Stimulated activated CD4-positive, alpha-beta T cell treated with anti-CD3 and anti-CD28 coated beads, Interleukin-1b, Interleukin-23, amount 100 ng/mL, for 4 hours (primary cell): ENCODE results near the gene TMEM163.
"Not testable (repeated sequence)": the region's sequence is repeated elsewhere in the genome, so short reads cannot be mapped to it uniquely, and the experiment has no call there.

Experiments used
- DNase-seq, 2 donors: peaks; one replicate each; pipeline ENCODE4 v3.0.0-alpha.2; 2020; ENCODE audit warnings: low read depth in 2 of 2

The TMEM163 gene

GRCh38 chr2:134536296-134536695, 182.5 kb downstream of the TMEM163 start:
- no peak for DNase-seq

DNA sequence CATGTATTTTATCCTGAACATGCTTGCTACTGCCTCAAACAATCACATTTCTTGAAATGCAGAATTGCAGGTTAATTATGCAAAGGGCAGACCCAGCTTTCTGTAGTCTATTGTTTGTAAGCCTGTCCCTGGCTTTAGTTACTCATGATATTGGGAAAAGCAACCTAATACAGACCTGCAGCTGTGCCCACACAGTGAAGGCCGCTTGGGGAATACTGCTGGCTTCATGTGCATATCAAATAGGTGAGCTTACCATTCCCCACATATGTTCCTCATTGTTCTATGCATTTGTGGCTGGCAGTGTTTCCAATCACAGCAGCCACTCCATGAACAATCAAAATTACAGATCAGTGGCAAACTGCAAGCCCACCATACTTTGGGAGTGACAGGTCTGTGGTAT, 186.3 kb downstream of the TMEM163 start:
- DNase-seq, result no peak

GRCh38 chr2:134527381-134527780, 191.4 kb downstream of the TMEM163 start:
- DNase-seq, result no peak

- no peak for DNase-seq
Observed at GRCh38 chr2:134522496-134523455, 196.0 kb downstream of the TMEM163 start.

GRCh38 chr2:134518101-134518500, 200.7 kb downstream of the TMEM163 start:
- DNase-seq, result no peak

DNA sequence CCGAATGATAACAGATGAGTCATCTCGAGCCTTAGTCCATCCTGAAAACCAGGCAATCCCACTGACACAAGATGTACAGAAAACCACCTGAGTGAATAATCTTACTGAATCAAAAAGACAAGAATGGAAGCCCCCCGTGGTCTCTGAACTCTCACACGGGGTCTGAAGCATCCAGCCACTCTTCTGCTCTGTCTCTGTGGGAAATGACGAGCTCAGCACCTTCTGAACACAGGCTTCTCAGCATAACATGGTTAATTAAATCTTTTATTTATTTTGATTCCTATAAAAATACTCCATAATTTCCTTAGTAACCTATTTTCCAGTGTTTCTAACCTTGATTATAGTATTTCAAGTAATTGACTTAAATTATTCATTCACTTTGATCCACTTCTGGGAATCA, 203.7 kb downstream of the TMEM163 start:
- no peak for DNase-seq

- DNase-seq, result no peak
Observed at GRCh38 chr2:134513465-134513804, 205.4 kb downstream of the TMEM163 start.

- no peak for DNase-seq
Observed at GRCh38 chr2:134512734-134513464, 205.9 kb downstream of the TMEM163 start.

DNA sequence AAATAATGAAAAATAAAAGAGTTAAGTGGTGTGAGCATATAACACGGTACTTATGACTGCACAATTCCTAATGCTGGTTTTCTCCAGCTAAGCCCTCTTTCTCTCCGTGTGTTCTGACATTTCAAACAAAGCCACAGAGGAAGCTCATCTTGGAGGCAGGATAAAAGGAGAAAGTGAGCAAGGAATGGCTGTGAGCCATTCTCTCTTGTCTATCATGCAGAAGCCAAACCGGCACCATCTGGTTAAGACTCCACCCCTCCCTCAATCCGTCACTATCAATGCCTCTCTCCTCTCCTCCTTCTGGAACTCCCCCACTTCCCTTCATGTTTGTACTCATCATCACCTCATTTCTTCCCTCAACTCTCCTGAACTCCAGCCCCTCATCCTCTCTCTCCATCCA, 210.4 kb downstream of the TMEM163 start:
- no peak for DNase-seq

GRCh38 chr2:134507697-134508096, 211.1 kb downstream of the TMEM163 start:
- no peak for DNase-seq

DNA sequence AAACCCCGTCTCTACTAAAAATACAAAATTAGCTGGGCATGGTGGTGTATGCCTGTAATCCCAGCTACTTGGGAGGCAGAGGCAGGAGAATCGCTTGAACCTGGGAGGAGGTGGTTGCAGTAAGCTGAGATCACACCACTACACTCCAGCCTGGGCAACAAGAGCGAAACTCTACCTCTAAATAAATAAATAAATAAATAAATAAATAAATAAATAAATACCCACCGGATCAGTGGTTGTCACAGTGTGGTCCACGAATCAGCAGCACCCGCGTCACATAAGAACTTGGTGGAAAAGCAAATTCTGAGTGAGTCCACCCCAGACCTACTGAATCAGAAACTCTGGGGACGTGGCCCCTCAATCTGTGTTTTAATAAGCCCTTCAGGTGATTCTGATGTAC, 211.6 kb downstream of the TMEM163 start:
- DNase-seq, result not testable (repeated sequence)

GRCh38 chr2:134505446-134505845, 213.4 kb downstream of the TMEM163 start:
- DNase-seq, result no peak

- no peak for DNase-seq
Observed at GRCh38 chr2:134504586-134505336, 214.0 kb downstream of the TMEM163 start.

- DNase-seq, result no peak
Observed at GRCh38 chr2:134502104-134502503, 216.7 kb downstream of the TMEM163 start.

- DNase-seq, result no peak
Observed at GRCh38 chr2:134501476-134502091, 217.2 kb downstream of the TMEM163 start.

- DNase-seq, result no peak
Observed at GRCh38 chr2:134500211-134500935, 218.4 kb downstream of the TMEM163 start.

GRCh38 chr2:134499307-134499926, 219.4 kb downstream of the TMEM163 start:
- DNase-seq, result no peak

GRCh38 chr2:134498654-134499053, 220.1 kb downstream of the TMEM163 start:
- no peak for DNase-seq

- DNase-seq, result no peak
Observed at GRCh38 chr2:134493797-134494196, 225.0 kb downstream of the TMEM163 start.

DNA sequence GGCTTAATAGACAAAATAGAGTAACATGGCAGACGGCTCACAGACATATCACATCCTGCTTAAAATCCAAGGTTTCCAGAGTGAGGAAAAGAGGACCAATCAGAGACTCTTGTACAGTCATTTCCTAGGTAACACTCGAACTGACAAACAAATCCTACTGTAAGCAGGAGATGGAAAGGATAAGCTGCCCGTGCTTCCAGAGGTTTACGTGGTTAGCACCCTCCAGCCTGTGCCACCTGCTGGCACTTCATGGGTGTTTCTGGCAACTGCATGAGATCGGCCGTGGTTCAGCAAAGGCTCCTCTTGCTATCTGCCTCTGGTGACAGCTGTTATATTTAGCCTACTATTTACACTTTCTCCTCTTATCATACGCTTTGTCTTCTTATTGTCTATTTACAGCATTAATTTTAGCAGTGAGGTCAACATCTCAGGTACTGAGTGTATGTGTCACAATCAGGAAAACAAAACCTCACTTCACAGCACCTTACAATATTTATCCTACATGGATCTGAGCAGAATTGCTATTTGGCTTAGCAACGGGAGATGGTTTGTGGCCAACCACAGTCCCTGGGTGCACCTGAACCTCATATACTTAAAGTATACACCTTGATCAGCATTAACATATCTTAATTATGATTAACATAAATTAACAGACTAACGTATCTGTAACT, 226.9 kb downstream of the TMEM163 start:
- no peak for DNase-seq
